Measurements from ENCODE around the gene PEAK1.

- TF ChIP-seq CTCF (conservative IDR thresholded peaks at IDR 0.05 in 1 of 2, IDR thresholded peaks at IDR 0.05 in 1 of 2; ENCODE audit: low read depth in 1 of 2, low read length in 2 of 2) (no peak), EZH2 (IDR thresholded peaks at IDR 0.05; ENCODE audit: low read length, missing control alignments) (no peak)
Measured at GRCh38 chr15:77459031-77459430, 39.1 kb upstream of the PEAK1 start.

All from fibroblast of lung (primary cell).